ENCODE measurements around the gene PTOV1. TPM values are rescaled to one million over a fixed set of nuclear protein-coding genes. Genes with fewer than 3 reads are reported as not detected.

The PTOV1 gene
- total and polyA plus RNA-seq, 12 donors: 67.8 to 220 (median 91.4) TPM

- WGBS, 2 donors: 1 to 2% methylated on average over 66 to 78 of the region's 78 CpGs
- ATAC-seq: no peak
- peaks cover 9 to 49% (median 29%) of the 10 kb centered on the region in 9 donors for H3K4me1 ChIP-seq
Observed at GRCh38 chr19:49851456-49852259, 699 bp downstream of the PTOV1 start.

DNA sequence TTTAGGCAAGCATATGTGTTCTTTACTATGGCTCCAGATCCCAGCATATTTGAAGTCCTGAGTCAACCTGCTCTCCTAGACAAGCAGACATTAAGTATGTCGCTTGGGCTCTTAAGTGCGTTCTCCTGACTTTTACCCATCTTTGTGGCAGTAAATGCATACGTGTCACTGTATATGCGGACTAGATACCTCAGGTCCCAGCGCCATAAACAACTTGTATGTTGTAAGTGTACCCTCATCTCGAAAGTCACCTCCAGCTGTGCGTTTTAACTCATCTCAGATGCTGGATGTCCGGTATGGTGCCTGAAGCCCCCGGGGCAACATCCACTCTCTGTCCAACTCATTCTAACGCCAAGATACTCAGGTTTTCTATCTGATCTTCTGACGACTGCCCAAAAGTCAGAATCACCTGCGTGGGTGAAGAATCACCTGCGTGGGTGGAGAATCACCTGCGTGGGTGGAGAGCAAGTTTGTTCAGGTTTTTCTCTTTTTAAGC lies 1.7 kb downstream of the PTOV1 start:
- Histone ChIP-seq H3K27me3 (no peaks in the 10 kb centered on the region), H3K36me3 (peaks cover 0 to 36% (median 14%) of the 10 kb centered on the region in 9 donors), H3K27ac (no peak overlapping the region), H3K4me3 (peak overlapping the region in 6 of 10 donors; percentile 74 to 100 (median 84)), H3K9me3 (peaks cover 0 to 10% (median 0%) of the 10 kb centered on the region in 11 donors), H3K4me1 (peaks cover 9 to 49% (median 29%) of the 10 kb centered on the region in 9 donors)
- no peak for DNase-seq
- 76 to 77% methylated on average over 14 of the region's 14 CpGs for WGBS, 2 donors
- intact Hi-C loops (cut with DNase I): loop anchor here in 4 of 10 donors (5.0 kb wide), 2 partner anchors 35 to 40 kb away; partner anchors contain the start of genes FUZ (in 3 of the 4) and MED25 (in 1 of the 4)
- no peak for ATAC-seq
- TF ChIP-seq CTCF (IDR thresholded peaks at IDR 0.05): no peak

More at GRCh38 chr19:49851456-49852259, 699 bp downstream of the PTOV1 start:
- Histone ChIP-seq H3K9me3 (peaks cover 0 to 10% (median 0%) of the 10 kb centered on the region in 11 donors), H3K27ac (peak overlapping the region; percentile 96 to 100 (median 99)), H3K4me3 (peak overlapping the region; percentile 71 to 100 (median 86)), H3K36me3 (peaks cover 0 to 26% (median 8%) of the 10 kb centered on the region in 9 donors), H3K27me3 (no peaks in the 10 kb centered on the region)
- intact Hi-C loops (cut with DNase I): loop anchor here in 6 of 10 donors (2.0 to 5.0 kb wide), 5 partner anchors 25 to 39 kb away; partner anchors contain the start of genes FUZ (in 3 of the 6), MED25 (in 2 of the 6), AKT1S1 (in 1 of the 6) and TBC1D17 (in 1 of the 6)
- TF ChIP-seq CTCF (IDR thresholded peaks at IDR 0.05): peak in 1 of 9 donors; percentile 7
- peak; percentile 45 to 46 for DNase-seq

DNA sequence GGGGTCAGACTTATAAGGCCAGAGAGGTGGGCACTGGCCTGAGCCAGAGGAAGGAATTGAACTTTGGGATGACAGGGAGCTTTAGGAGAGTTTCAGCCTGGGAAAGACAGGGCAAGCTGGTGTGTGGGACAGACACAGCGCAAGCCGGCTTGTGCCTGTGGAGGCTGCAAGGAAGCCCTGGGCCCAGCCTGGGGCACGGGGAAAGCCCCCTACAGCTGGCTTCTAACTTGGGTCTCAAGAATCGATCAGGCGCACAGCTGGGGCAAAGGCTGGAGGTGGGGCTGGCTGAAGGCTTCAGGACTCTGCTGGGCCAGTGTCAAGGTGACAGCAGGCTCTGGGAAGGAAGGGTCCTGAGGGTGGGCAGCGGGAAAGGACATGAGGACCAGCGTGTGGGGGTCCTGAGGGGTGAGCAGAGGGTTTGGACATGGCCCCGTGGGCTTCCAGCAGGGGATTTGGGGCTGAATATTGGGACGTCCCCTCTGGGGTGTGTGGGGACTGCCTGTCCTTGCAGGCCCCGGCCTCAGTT lies 3.0 kb downstream of the PTOV1 start:
- Histone ChIP-seq H3K9me3 (peaks cover 0 to 8% (median 0%) of the 10 kb centered on the region in 11 donors), H3K4me3 (no peak overlapping the region), H3K4me1 (peaks cover 9 to 40% (median 29%) of the 10 kb centered on the region in 9 donors), H3K27me3 (no peaks in the 10 kb centered on the region), H3K27ac (no peak overlapping the region), H3K36me3 (peaks cover 0 to 48% (median 21%) of the 10 kb centered on the region in 9 donors)
- no peak for TF ChIP-seq CTCF (IDR thresholded peaks at IDR 0.05)
- intact Hi-C loops (cut with DNase I): loop anchor here in 4 of 10 donors (5.0 kb wide), 2 partner anchors 37 to 42 kb away; partner anchors contain the start of genes FUZ (in 3 of the 4) and MED25 (in 1 of the 4)
- DNase-seq (no peak), ATAC-seq (no peak)
- 88 to 89% methylated on average over 10 of the region's 10 CpGs for whole genome bisulfite sequencing, 2 donors

Measured in heart right ventricle (tissue), 16 donors.